ENCODE measurements around the gene IDE. TPM values are rescaled to one million over a fixed set of nuclear protein-coding genes. Genes with fewer than 3 reads are reported as not detected.
A peak's percentile ranks its signal among the peaks of the same experiment; 100 is the strongest.

The IDE gene
- total RNA-seq, 3 donors from 2014 or later, result 36.6 to 48.7 (median 41.6) TPM

GRCh38 chr10:92544296-92544695 is 29.6 kb downstream of the IDE start:
- intact Hi-C loops (cut with DNase I, micrococcal nuclease), result no loop called here
- peak; percentile 54 for ATAC-seq

GRCh38 chr10:92542458-92542857 is 31.4 kb downstream of the IDE start:
- DNase-seq, result no peak
- intact Hi-C loops (cut with DNase I, micrococcal nuclease), result no loop called here
- no peak for TF ChIP-seq CTCF (IDR thresholded peaks at IDR 0.05)
- H3K9me3 ChIP-seq, result no peaks in the 10 kb centered on the region
- no peaks in the 10 kb centered on the region for H3K36me3 ChIP-seq (ENCODE audit: low read depth)
- no peak overlapping the region for H3K4me3 ChIP-seq
- peaks cover 5% of the 10 kb centered on the region for H3K4me1 ChIP-seq (ENCODE audit: low read depth)
- no peak for ATAC-seq

More at GRCh38 chr10:92544296-92544695, 29.6 kb downstream of the IDE start:
- Histone ChIP-seq H3K36me3 (ENCODE audit: low read depth) (no peaks in the 10 kb centered on the region), H3K4me3 (no peak overlapping the region), H3K4me1 (ENCODE audit: low read depth) (no peaks in the 10 kb centered on the region), H3K9me3 (no peaks in the 10 kb centered on the region)
- no peak for DNase-seq
- TF ChIP-seq CTCF (IDR thresholded peaks at IDR 0.05), result no peak

GRCh38 chr10:92541583-92541982 is 32.3 kb downstream of the IDE start:
- no peak for TF ChIP-seq CTCF (IDR thresholded peaks at IDR 0.05)
- ATAC-seq (no peak), DNase-seq (no peak)
- H3K4me1 ChIP-seq (ENCODE audit: low read depth), result peaks cover 5% of the 10 kb centered on the region
- intact Hi-C loops (cut with DNase I, micrococcal nuclease), result no loop called here
- no peak overlapping the region for H3K4me3 ChIP-seq
- H3K9me3 ChIP-seq, result no peaks in the 10 kb centered on the region
- no peaks in the 10 kb centered on the region for H3K36me3 ChIP-seq (ENCODE audit: low read depth)

- peaks cover 5% of the 10 kb centered on the region for H3K4me1 ChIP-seq (ENCODE audit: low read depth)
- no peak for DNase-seq
- H3K36me3 ChIP-seq (ENCODE audit: low read depth), result no peaks in the 10 kb centered on the region
- intact Hi-C loops (cut with DNase I, micrococcal nuclease), result no loop called here
- no peaks in the 10 kb centered on the region for H3K9me3 ChIP-seq
- H3K4me3 ChIP-seq, result no peak overlapping the region
- TF ChIP-seq CTCF (IDR thresholded peaks at IDR 0.05), result no peak
- peak; percentile 23 for ATAC-seq
Observed at GRCh38 chr10:92538231-92538958, 35.5 kb downstream of the IDE start.

- Histone ChIP-seq H3K9me3 (no peaks in the 10 kb centered on the region), H3K4me3 (no peak overlapping the region), H3K4me1 (ENCODE audit: low read depth) (no peaks in the 10 kb centered on the region), H3K36me3 (ENCODE audit: low read depth) (no peaks in the 10 kb centered on the region)
- ATAC-seq (no peak), DNase-seq (no peak)
- intact Hi-C loops (cut with DNase I, micrococcal nuclease), result no loop called here
- no peak for TF ChIP-seq CTCF (IDR thresholded peaks at IDR 0.05)
Observed at GRCh38 chr10:92530891-92531535, 42.9 kb downstream of the IDE start.

Data from mucosa of descending colon (tissue), 3 donors.